GM19025 (cell line): ENCODE results near the gene CCDC74B.
A peak's percentile ranks its signal among the peaks of the same experiment; 100 is the strongest.
"Not testable (repeated sequence)": the region's sequence is repeated elsewhere in the genome, so short reads cannot be mapped to it uniquely, and the experiment has no call there.

ENCODE experiments used
- ATAC-seq: cut with Tn5 transposase; IDR thresholded peaks from one replicate; pipeline ENCODE4 v1.9.1; 2021; ENCODE audit warnings: mild to moderate bottlenecking, low read depth, moderate library complexity; ENCODE audit not compliant: unreplicated experiment

The CCDC74B gene

GRCh38 chr2:130169163-130169562 is 24.3 kb upstream of the CCDC74B start:
- ATAC-seq, result not testable (repeated sequence)

- not testable (repeated sequence) for ATAC-seq
Observed at GRCh38 chr2:130166611-130167010, 21.7 kb upstream of the CCDC74B start.

- ATAC-seq, result no peak
Observed at GRCh38 chr2:130165293-130166016, 20.5 kb upstream of the CCDC74B start.

GRCh38 chr2:130162968-130163367 is 18.1 kb upstream of the CCDC74B start:
- no peak for ATAC-seq

GRCh38 chr2:130162486-130162885 is 17.6 kb upstream of the CCDC74B start:
- ATAC-seq, result not testable (repeated sequence)

GRCh38 chr2:130160838-130161705 is 16.2 kb upstream of the CCDC74B start:
- not testable (repeated sequence) for ATAC-seq

- ATAC-seq, result no peak
Observed at GRCh38 chr2:130160131-130160530, 15.2 kb upstream of the CCDC74B start.

- ATAC-seq, result not testable (repeated sequence)
Observed at GRCh38 chr2:130159376-130159775, 14.5 kb upstream of the CCDC74B start.

GRCh38 chr2:130158631-130159030 is 13.7 kb upstream of the CCDC74B start:
- no peak for ATAC-seq

GRCh38 chr2:130157825-130158514 is 13.1 kb upstream of the CCDC74B start:
- peak; percentile 79 for ATAC-seq

GRCh38 chr2:130157354-130157753 is 12.4 kb upstream of the CCDC74B start:
- ATAC-seq, result peak; percentile 35

- no peak for ATAC-seq
Observed at GRCh38 chr2:130156624-130157004, 11.7 kb upstream of the CCDC74B start.

- not testable (repeated sequence) for ATAC-seq
Observed at GRCh38 chr2:130155956-130156623, 11.2 kb upstream of the CCDC74B start.

GRCh38 chr2:130154773-130155765 is 10.2 kb upstream of the CCDC74B start:
- no peak for ATAC-seq

- ATAC-seq, result not testable (repeated sequence)
Observed at GRCh38 chr2:130154423-130154770, 9.5 kb upstream of the CCDC74B start.

- not testable (repeated sequence) for ATAC-seq
Observed at GRCh38 chr2:130153721-130154422, 9.0 kb upstream of the CCDC74B start.

- ATAC-seq, result no peak
Observed at GRCh38 chr2:130152816-130153595, 8.1 kb upstream of the CCDC74B start.
